Measurements from ENCODE around the gene SLC25A52.
A peak's percentile ranks its signal among the peaks of the same experiment; 100 is the strongest.
"Not testable (repeated sequence)": the region's sequence is repeated elsewhere in the genome, so short reads cannot be mapped to it uniquely, and the experiment has no call there.

Gene SLC25A52

DNA sequence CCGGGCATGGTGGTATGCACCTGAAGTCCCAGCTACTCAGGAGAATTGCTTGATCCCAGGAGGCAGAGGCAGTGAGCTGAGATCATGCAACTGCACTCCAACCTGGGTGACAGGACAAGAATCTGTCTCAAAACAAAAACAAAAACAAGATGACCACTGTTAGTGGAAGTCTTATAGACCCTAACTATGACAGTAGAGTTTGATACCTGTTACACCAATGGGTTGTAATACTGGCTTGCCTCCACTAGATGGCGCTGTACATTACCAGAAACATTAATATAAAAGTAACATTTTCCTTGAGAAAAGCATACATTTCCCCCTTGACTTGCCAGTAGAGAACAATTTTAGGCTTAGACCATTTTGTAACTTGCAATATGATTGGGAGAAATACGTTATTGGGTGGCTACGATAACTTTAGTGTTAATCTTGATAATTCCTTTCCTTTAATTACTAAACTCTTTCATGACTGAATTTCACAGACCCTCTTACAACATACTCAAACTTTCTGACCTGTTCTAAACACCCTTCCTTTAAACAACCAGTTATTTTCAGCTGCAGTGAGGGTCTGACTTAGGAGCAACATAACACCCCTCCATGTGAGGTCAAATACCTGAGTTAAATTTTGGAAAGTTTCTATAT, 19.5 kb downstream of the SLC25A52 start:
- in situ Hi-C loops (cut with HindIII; ENCODE audit: low sequenced_read_pairs): no loop called here
- DNase-seq (ENCODE audit: low read depth, low spot score): peak; percentile 43
- TF ChIP-seq, protein P1, sequence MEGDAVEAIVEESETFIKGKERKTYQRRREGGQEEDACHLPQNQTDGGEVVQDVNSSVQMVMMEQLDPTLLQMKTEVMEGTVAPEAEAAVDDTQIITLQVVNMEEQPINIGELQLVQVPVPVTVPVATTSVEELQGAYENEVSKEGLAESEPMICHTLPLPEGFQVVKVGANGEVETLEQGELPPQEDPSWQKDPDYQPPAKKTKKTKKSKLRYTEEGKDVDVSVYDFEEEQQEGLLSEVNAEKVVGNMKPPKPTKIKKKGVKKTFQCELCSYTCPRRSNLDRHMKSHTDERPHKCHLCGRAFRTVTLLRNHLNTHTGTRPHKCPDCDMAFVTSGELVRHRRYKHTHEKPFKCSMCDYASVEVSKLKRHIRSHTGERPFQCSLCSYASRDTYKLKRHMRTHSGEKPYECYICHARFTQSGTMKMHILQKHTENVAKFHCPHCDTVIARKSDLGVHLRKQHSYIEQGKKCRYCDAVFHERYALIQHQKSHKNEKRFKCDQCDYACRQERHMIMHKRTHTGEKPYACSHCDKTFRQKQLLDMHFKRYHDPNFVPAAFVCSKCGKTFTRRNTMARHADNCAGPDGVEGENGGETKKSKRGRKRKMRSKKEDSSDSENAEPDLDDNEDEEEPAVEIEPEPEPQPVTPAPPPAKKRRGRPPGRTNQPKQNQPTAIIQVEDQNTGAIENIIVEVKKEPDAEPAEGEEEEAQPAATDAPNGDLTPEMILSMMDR (IDR thresholded peaks at IDR 0.05; ENCODE audit: low read depth, low read length): peak; percentile 77
- no peak overlapping the region for H3K4me3 ChIP-seq (ENCODE audit: low read depth, low read length)

DNA sequence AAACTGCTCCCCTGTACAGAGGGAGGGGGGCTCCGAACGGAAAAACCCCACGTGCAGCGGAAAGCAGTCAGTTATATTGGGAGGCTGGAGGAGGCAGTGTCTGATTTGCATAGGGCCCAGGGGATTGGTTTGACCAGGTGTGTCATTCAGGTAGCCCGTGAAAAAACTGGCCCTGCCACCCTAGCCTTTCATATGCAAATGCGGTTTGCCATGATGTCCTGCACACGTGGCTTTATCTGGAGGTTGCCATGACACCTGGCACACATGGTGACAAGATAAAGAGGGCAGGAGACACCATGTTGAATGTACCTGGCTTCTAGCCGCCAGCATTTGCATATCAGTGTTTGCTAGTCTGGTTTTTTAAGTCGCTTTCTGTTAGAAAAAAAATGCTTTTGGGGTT, 20.5 kb downstream of the SLC25A52 start:
- TF ChIP-seq, protein P1 (IDR thresholded peaks at IDR 0.05; ENCODE audit: low read depth, low read length): no peak
- in situ Hi-C loops (cut with HindIII; ENCODE audit: low sequenced_read_pairs): no loop called here
- H3K4me3 ChIP-seq (ENCODE audit: low read depth, low read length): no peak overlapping the region
- no peak for DNase-seq (ENCODE audit: low read depth, low spot score)

DNA sequence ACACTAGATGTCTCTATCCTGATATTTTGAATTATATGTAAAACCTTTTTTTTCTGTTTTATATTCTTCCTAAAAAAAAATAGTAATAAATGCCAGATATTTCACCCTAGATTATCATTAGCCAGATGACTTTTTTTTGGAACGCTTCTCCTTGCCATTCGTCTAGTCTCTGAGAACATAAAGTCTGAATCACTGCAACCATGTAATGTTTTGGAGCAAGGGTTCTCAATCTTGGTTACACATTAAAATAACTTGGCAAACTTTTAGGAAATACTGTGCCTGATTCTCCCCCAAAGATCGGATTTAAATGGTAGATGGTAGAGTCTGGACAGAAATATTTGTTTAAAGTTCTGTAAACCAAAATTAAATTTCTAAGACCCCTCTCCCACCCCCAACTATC, 21.0 kb downstream of the SLC25A52 start:
- no peak for DNase-seq (ENCODE audit: low read depth, low spot score)
- TF ChIP-seq, protein P1 (IDR thresholded peaks at IDR 0.05; ENCODE audit: low read depth, low read length): no peak
- no peak overlapping the region for H3K4me3 ChIP-seq (ENCODE audit: low read depth, low read length)
- in situ Hi-C loops (cut with HindIII; ENCODE audit: low sequenced_read_pairs): no loop called here

DNA sequence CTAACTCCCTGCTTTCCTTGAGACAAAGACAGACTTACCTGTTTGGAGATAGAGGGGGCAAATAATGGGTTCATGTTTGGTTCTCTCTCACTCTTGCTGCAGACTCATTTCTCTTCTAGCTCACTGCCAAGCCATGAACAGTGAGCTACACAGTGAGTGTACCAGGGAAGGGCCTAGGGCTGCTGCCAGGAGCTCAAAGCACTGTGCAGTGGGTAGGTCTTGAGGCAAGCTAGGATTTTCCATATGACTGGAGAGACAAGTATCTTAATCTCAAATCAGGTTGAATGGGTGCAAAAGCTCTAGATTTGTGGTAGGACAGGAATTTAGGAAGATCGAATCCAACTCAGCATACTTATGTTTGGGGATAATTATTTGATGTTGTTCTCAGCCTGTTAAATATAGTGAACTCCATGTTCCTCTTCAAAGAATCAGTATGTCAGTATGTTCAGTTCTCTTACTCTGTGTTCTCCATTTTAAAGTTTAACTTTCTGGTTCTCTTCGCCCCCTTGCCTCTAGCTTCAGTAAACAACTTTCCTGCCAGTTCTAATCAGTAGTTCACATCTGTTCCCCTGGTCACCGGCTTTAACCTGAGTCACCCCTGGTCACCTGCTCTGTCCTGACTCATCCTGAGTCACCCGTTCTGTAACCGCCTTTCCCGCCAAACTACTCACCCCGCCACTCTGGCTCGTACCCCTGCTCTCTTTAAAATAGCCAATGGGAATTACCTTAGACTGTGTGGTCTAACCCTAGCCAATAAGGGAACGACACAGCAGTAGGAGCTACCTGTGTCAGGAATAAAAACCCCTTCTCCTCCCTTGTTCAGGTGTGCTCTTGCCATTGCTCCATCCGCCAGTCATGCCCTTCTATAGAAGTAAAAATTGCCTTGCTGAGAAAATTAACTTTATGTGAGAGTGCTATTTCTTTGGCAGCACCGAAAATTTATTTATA, 21.9 kb downstream of the SLC25A52 start:
- TF ChIP-seq, protein P1 (IDR thresholded peaks at IDR 0.05; ENCODE audit: low read depth, low read length): no peak
- no peak overlapping the region for H3K4me3 ChIP-seq (ENCODE audit: low read depth, low read length)
- no peak for DNase-seq (ENCODE audit: low read depth, low spot score)
- in situ Hi-C loops (cut with HindIII; ENCODE audit: low sequenced_read_pairs): no loop called here

DNA sequence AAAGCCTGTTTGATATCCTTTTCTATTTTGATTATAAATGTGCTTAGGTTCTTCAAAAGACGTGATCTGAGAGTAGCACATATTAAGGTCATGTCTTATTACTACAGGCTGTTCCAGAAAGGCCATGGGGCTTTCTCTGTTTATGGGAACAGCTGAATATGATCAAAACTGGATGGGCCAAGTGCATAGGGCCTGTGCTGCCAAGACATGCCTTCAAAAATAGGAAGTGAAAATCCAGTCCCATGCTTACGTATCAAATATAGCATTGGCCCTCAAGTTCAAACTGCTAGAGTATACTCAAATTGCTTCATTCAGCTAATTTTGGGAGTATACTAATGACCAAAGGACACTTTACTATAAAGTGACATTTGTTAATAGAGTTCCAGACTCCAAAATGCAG, 24.1 kb downstream of the SLC25A52 start:
- TF ChIP-seq, protein P1 (IDR thresholded peaks at IDR 0.05; ENCODE audit: low read depth, low read length): no peak
- in situ Hi-C loops (cut with HindIII; ENCODE audit: low sequenced_read_pairs): no loop called here

DNA sequence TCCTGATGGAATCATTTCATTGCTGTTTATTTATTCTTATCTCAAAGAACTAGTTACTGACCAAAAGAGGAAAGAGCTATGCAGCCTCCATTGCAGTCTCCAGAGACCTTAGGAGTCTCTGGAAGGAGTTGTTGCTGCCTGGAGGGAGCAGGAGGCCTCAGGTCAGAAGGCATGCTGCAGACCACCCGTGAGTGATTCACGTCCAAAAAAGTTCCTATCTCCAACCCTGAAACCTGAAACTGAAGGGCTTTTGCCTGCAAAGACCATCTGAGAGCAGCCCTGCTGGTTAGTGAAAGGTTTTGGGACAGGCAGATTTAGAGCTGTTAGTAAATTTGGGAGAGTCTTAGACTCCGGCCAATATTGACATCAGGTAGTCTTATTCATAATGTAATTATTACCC, 29.1 kb downstream of the SLC25A52 start:
- in situ Hi-C loops (cut with HindIII; ENCODE audit: low sequenced_read_pairs): no loop called here
- TF ChIP-seq, protein P1 (IDR thresholded peaks at IDR 0.05; ENCODE audit: low read depth, low read length): no peak
- no peak overlapping the region for H3K4me3 ChIP-seq (ENCODE audit: low read depth, low read length)
- DNase-seq (ENCODE audit: low read depth, low spot score): no peak

More for the DNA sequence above, 24.1 kb downstream of the SLC25A52 start:
- no peak overlapping the region for H3K4me3 ChIP-seq (ENCODE audit: low read depth, low read length)
- DNase-seq (ENCODE audit: low read depth, low spot score): no peak

DNA sequence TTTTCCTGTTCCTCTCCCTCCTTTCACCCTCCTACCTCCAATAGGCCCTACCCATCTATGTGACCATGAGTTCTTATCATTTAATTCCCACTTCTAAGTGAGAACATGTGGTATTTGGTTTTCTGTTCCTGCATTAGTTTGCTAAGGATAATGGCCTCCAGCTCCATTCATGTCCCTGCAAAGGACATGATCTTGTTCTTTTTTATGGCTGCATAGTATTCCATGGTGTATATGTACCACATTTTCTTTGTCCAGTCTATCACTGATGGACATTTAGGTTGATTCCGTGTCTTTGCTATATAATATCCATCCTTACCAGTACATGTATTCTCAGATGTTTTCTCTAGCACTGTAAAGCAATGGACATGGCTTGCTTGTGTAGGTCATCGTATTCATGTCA, 31.5 kb downstream of the SLC25A52 start:
- in situ Hi-C loops (cut with HindIII; ENCODE audit: low sequenced_read_pairs); DNase-seq (ENCODE audit: low read depth, low spot score); H3K4me3 ChIP-seq (ENCODE audit: low read depth, low read length): not testable (repeated sequence)
